A673 (cell line): ENCODE data around the gene AFF1. TPM values are rescaled to one million over a fixed set of nuclear protein-coding genes. Genes with fewer than 3 reads are reported as not detected.

Source experiments
- BruUV-seq: library from RNA; stranded (reverse); fragments of 400-500 nt; replicated peaks from 2 replicates; lab custom pipeline; 2021; lab: Mats Ljungman, UMichigan
- CTCF ChIA-PET: fragments of 300-600 bp; sonication (Branson Sonifier 250); formaldehyde crosslinking; loops from one replicate; lab custom pipeline; 2022; ENCODE audit warnings: antibody characterized with exemption; lab: Charles Lee
- POLR2A ChIA-PET: fragments of 300-600 bp; sonication (Branson Sonifier 250); formaldehyde crosslinking; loops from one replicate; lab custom pipeline; 2022; ENCODE audit warnings: antibody characterized with exemption; ENCODE audit not compliant: low non-redundant PET; lab: Charles Lee
- DNase-seq: peaks from one replicate; pipeline ENCODE4 v3.0.0-alpha.2; 2015; ENCODE audit warnings: low spot score
- H3K27ac ChIP-seq: fragments of 200-600 bp; sonication (generic); 2 replicates; pipeline ENCODE4 v1.5.1; 2016; ENCODE audit warnings: mixed run types, low read depth, mild to moderate bottlenecking, mixed read lengths, antibody characterized with exemption, low read length; ENCODE audit not compliant: poor library complexity, severe bottlenecking
- H3K27me3 ChIP-seq: fragments of 200-600 bp; sonication (generic); replicated peaks from 2 replicates; pipeline ENCODE4 v1.6.1; 2017; ENCODE audit warnings: mixed run types, low read depth, mild to moderate bottlenecking, mixed read lengths, antibody characterized with exemption, low read length; ENCODE audit not compliant: insufficient read depth, poor library complexity
- H3K36me3 ChIP-seq: fragments of 200-600 bp; sonication (generic); 2 replicates; pipeline ENCODE4 v1.6.1; 2016; ENCODE audit warnings: mixed run types, mild to moderate bottlenecking, mixed read lengths, antibody characterized with exemption, low read length; ENCODE audit not compliant: insufficient read depth, poor library complexity, severe bottlenecking
- H3K4me1 ChIP-seq: fragments of 200-600 bp; sonication (generic); 2 replicates; pipeline ENCODE4 v1.6.1; 2017; ENCODE audit warnings: mixed run types, mild to moderate bottlenecking, mixed read lengths, antibody characterized with exemption, low read length; ENCODE audit not compliant: insufficient read depth, poor library complexity, severe bottlenecking
- H3K4me3 ChIP-seq: fragments of 200-600 bp; sonication (generic); 2 replicates; pipeline ENCODE4 v1.5.1; 2016; ENCODE audit warnings: low read depth, mixed run types, mild to moderate bottlenecking, mixed read lengths, low read length; ENCODE audit not compliant: poor library complexity, severe bottlenecking
- H3K9me3 ChIP-seq: fragments of 200-600 bp; sonication (generic); 2 replicates; pipeline ENCODE4 v1.6.1; 2016; ENCODE audit warnings: mixed run types, low read depth, mild to moderate bottlenecking, mixed read lengths, antibody characterized with exemption, low read length; ENCODE audit not compliant: poor library complexity, severe bottlenecking
- EZH2 ChIP-seq: fragments of 200-600 bp; sonication (generic); IDR thresholded peaks from 2 replicates; pipeline ENCODE4 v1.6.1; 2017; ENCODE audit warnings: borderline replicate concordance, low read depth, mild to moderate bottlenecking, mixed read lengths, antibody characterized with exemption, low read length; ENCODE audit not compliant: poor library complexity, severe bottlenecking
- intact Hi-C: fragments of 100-400 bp; cut with micrococcal nuclease; formaldehyde crosslinking; loops from one replicate; pipeline ENCODE4 v1.10.0; 2022; ENCODE audit not compliant: unreplicated experiment
- total RNA-seq: library from RNA; stranded (reverse); gene quantifications from 2 replicates; pipeline ENCODE4 v1.2.3, GENCODE V29; 2021
- TF ChIP-seq, protein P1 (sequence below): fragments of 300-800, 200-600 bp; sonication (generic); conservative IDR thresholded peaks from 2 replicates; pipeline ENCODE4 v1.5.1; 2017; ENCODE audit warnings: low read depth, mild to moderate bottlenecking, antibody characterized with exemption, low read length, moderate library complexity, mixed read lengths

The AFF1 gene
- total RNA-seq, 1 experiment from 2014 or later, result 60.1 TPM

GRCh38 chr4:87037671-87038334 is 103.0 kb downstream of the AFF1 start:
- Histone ChIP-seq H3K4me1 (peaks cover 54% of the 10 kb centered on the region), H3K36me3 (no peaks in the 10 kb centered on the region), H3K27me3 (no peaks in the 10 kb centered on the region), H3K27ac (no peak overlapping the region), H3K9me3 (no peaks in the 10 kb centered on the region), H3K4me3 (no peak overlapping the region)
- CTCF ChIA-PET, result no interaction called here
- BruUV-seq, result no TSS peak
- intact Hi-C loops, result no loop called here
- no peak for TF ChIP-seq EZH2
- TF ChIP-seq, protein P1, sequence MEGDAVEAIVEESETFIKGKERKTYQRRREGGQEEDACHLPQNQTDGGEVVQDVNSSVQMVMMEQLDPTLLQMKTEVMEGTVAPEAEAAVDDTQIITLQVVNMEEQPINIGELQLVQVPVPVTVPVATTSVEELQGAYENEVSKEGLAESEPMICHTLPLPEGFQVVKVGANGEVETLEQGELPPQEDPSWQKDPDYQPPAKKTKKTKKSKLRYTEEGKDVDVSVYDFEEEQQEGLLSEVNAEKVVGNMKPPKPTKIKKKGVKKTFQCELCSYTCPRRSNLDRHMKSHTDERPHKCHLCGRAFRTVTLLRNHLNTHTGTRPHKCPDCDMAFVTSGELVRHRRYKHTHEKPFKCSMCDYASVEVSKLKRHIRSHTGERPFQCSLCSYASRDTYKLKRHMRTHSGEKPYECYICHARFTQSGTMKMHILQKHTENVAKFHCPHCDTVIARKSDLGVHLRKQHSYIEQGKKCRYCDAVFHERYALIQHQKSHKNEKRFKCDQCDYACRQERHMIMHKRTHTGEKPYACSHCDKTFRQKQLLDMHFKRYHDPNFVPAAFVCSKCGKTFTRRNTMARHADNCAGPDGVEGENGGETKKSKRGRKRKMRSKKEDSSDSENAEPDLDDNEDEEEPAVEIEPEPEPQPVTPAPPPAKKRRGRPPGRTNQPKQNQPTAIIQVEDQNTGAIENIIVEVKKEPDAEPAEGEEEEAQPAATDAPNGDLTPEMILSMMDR, result no peak
- DNase-seq, result no peak
- POLR2A ChIA-PET, result no interaction called here

- POLR2A ChIA-PET, result no interaction called here
- BruUV-seq, result no TSS peak
- no peak overlapping the region for H3K4me3 ChIP-seq
- H3K27ac ChIP-seq, result no peak overlapping the region
- CTCF ChIA-PET, result interaction anchor here (0.6 kb wide), 1 partner anchor 105 kb away, joined by 4 read pairs; no protein-coding TSS in a partner anchor
- H3K27me3 ChIP-seq, result no peaks in the 10 kb centered on the region
- intact Hi-C loops, result no loop called here
- peaks cover 48% of the 10 kb centered on the region for H3K4me1 ChIP-seq
- peak; percentile 45 for DNase-seq
- no peaks in the 10 kb centered on the region for H3K36me3 ChIP-seq
- no peak for TF ChIP-seq EZH2
- TF ChIP-seq, protein P1, result no peak
- no peaks in the 10 kb centered on the region for H3K9me3 ChIP-seq
Observed at GRCh38 chr4:87038837-87039615, 104.2 kb downstream of the AFF1 start.

DNA sequence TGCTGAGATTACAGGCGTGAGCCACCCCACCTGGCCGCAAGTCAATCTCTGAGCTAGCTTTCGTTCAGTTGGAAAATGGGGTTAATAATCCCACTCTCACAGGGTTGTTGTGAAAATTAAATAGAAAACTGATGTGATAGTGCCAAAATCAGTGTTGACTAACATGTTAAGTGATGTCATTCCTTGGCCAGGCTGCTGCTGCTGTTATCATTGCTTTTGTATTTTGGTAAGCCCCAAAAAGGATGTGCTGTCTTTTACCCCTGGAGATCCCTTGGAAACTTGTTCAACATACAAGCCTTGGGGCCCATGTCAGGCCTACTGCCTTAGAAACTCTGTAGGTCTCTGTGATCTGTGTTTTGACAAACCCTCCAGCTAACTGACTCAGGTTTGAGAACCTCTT is 106.3 kb downstream of the AFF1 start:
- peaks cover 48% of the 10 kb centered on the region for H3K4me1 ChIP-seq
- POLR2A ChIA-PET, result interaction anchor here (0.7 kb wide), 1 partner anchor 74 kb away, joined by 8 read pairs; no protein-coding TSS in a partner anchor
- BruUV-seq, result no TSS peak

More for the DNA sequence above, 106.3 kb downstream of the AFF1 start:
- CTCF ChIA-PET, result no interaction called here
- no peaks in the 10 kb centered on the region for H3K9me3 ChIP-seq
- peaks cover under 1% of the 10 kb centered on the region for H3K36me3 ChIP-seq
- no peak overlapping the region for H3K27ac ChIP-seq
- H3K4me3 ChIP-seq, result no peak overlapping the region
- no peak for DNase-seq
- TF ChIP-seq EZH2, result no peak
- TF ChIP-seq, protein P1, result no peak
- no peaks in the 10 kb centered on the region for H3K27me3 ChIP-seq
- intact Hi-C loops, result no loop called here
